AG08396 (cell line): Measurements from ENCODE around the gene ADAMTS4.

Source experiments
- DNase-seq: peaks from one replicate; pipeline ENCODE4 v3.0.0; 2012; ENCODE audit warnings: low spot score, mixed read lengths

ADAMTS4 gene

GRCh38 chr1:161196521-161197451, 2.1 kb downstream of the ADAMTS4 start:
- peak; percentile 57 for DNase-seq

GRCh38 chr1:161196111-161196510, 2.7 kb downstream of the ADAMTS4 start:
- no peak for DNase-seq

- DNase-seq = no peak
Observed at GRCh38 chr1:161195171-161195570, 3.7 kb downstream of the ADAMTS4 start.

GRCh38 chr1:161193561-161194235, 5.2 kb downstream of the ADAMTS4 start:
- DNase-seq = no peak

GRCh38 chr1:161192476-161193465, 6.1 kb downstream of the ADAMTS4 start:
- peak; percentile 82 for DNase-seq

- DNase-seq = no peak
Observed at GRCh38 chr1:161191971-161192370, 6.9 kb downstream of the ADAMTS4 start.

GRCh38 chr1:161190962-161191521, 7.8 kb downstream of the ADAMTS4 start:
- no peak for DNase-seq

- DNase-seq = no peak
Observed at GRCh38 chr1:161189036-161189435, 9.8 kb downstream of the ADAMTS4 start.

- no peak for DNase-seq
Observed at GRCh38 chr1:161188381-161188780, 10.5 kb downstream of the ADAMTS4 start.

GRCh38 chr1:161187311-161187710, 11.5 kb downstream of the ADAMTS4 start:
- DNase-seq = no peak

GRCh38 chr1:161185732-161186311, 13.0 kb downstream of the ADAMTS4 start:
- DNase-seq = no peak

GRCh38 chr1:161185282-161185682, 13.6 kb downstream of the ADAMTS4 start:
- peak; percentile 80 for DNase-seq

- peak; percentile 48 for DNase-seq
Observed at GRCh38 chr1:161182214-161182613, 16.6 kb downstream of the ADAMTS4 start.

GRCh38 chr1:161180639-161181038, 18.2 kb downstream of the ADAMTS4 start:
- no peak for DNase-seq

- no peak for DNase-seq
Observed at GRCh38 chr1:161179698-161180097, 19.2 kb downstream of the ADAMTS4 start.

- DNase-seq = no peak
Observed at GRCh38 chr1:161177936-161178244, 21.0 kb downstream of the ADAMTS4 start.

- DNase-seq = peak; percentile 96
Observed at GRCh38 chr1:161177112-161177935, 21.5 kb downstream of the ADAMTS4 start, which contains the start of gene B4GALT3. Gene B4GALT3 (minus strand): TSS chr1:161177507. CDS start chr1:161176060, 1,447 bp downstream.

GRCh38 chr1:161176468-161177111, 22.3 kb downstream of the ADAMTS4 start:
- DNase-seq = no peak

GRCh38 chr1:161175771-161176453, 22.9 kb downstream of the ADAMTS4 start:
- DNase-seq = no peak
